Neural cell (in vitro differentiated cells): ENCODE data around the gene PDS5B.

Experiments used
- EP300 ChIP-seq: fragments of 450-650 bp; conservative IDR thresholded peaks from 2 replicates; pipeline ENCODE4 v1.6.1; 2014; ENCODE audit warnings: antibody characterized with exemption, mild to moderate bottlenecking, moderate library complexity; ENCODE audit not compliant: poor library complexity, severe bottlenecking
- EZH2 ChIP-seq: fragments of 200-600, 300-800 bp; shearing (Covaris generic), sonication (generic); IDR thresholded peaks from 2 replicates; pipeline ENCODE4 v1.6.1; 2014; ENCODE audit warnings: antibody characterized with exemption, low read length, borderline replicate concordance, mild to moderate bottlenecking; ENCODE audit not compliant: insufficient read depth, poor library complexity, severe bottlenecking
- POLR2AphosphoS5 ChIP-seq: IDR thresholded peaks from 2 replicates; pipeline ENCODE4 v1.6.1; 2012
- RAD21 ChIP-seq: fragments of 450-650 bp; conservative IDR thresholded peaks from 2 replicates; pipeline ENCODE4 v1.6.1; 2014; ENCODE audit warnings: antibody characterized with exemption, mild to moderate bottlenecking, moderate library complexity
- TAF1 ChIP-seq: IDR thresholded peaks from 2 replicates; pipeline ENCODE4 v1.6.1; 2012; ENCODE audit warnings: low read depth
- TF ChIP-seq, protein P1 (sequence below): fragments of 450-650 bp; IDR thresholded peaks from 2 replicates; pipeline ENCODE4 v1.5.1; 2014; ENCODE audit warnings: antibody characterized with exemption, mild to moderate bottlenecking, moderate library complexity; ENCODE audit not compliant: poor library complexity, severe bottlenecking
- TF ChIP-seq, protein P2 (sequence below): IDR thresholded peaks from 2 replicates; pipeline ENCODE4 v1.6.1; 2012; ENCODE audit warnings: borderline replicate concordance

DNA sequence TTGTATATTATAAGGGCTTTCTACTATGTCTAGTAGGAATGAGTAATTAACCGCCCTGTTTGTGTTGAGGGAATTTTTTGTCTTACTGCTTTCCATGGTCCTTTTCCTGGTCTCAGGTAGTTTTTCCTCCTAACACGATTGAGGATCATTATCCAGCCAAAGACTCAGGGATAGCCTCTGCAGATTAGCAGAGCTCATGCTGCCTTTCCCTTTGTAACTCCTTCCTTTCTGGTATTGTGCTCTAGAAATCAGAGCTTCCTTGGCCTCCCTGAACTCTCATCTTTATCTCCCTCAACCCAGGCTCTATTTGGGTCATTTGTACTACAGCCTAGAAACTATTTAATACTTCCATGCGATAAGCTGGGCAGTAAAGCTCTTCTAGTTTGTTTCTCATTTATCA is 142.1 kb downstream of the PDS5B start:
- TF ChIP-seq, protein P1, sequence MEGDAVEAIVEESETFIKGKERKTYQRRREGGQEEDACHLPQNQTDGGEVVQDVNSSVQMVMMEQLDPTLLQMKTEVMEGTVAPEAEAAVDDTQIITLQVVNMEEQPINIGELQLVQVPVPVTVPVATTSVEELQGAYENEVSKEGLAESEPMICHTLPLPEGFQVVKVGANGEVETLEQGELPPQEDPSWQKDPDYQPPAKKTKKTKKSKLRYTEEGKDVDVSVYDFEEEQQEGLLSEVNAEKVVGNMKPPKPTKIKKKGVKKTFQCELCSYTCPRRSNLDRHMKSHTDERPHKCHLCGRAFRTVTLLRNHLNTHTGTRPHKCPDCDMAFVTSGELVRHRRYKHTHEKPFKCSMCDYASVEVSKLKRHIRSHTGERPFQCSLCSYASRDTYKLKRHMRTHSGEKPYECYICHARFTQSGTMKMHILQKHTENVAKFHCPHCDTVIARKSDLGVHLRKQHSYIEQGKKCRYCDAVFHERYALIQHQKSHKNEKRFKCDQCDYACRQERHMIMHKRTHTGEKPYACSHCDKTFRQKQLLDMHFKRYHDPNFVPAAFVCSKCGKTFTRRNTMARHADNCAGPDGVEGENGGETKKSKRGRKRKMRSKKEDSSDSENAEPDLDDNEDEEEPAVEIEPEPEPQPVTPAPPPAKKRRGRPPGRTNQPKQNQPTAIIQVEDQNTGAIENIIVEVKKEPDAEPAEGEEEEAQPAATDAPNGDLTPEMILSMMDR: no peak
- TF ChIP-seq RAD21: no peak
- TF ChIP-seq EZH2: no peak
- TF ChIP-seq POLR2AphosphoS5: no peak
- no peak for TF ChIP-seq TAF1
- TF ChIP-seq, protein P2, sequence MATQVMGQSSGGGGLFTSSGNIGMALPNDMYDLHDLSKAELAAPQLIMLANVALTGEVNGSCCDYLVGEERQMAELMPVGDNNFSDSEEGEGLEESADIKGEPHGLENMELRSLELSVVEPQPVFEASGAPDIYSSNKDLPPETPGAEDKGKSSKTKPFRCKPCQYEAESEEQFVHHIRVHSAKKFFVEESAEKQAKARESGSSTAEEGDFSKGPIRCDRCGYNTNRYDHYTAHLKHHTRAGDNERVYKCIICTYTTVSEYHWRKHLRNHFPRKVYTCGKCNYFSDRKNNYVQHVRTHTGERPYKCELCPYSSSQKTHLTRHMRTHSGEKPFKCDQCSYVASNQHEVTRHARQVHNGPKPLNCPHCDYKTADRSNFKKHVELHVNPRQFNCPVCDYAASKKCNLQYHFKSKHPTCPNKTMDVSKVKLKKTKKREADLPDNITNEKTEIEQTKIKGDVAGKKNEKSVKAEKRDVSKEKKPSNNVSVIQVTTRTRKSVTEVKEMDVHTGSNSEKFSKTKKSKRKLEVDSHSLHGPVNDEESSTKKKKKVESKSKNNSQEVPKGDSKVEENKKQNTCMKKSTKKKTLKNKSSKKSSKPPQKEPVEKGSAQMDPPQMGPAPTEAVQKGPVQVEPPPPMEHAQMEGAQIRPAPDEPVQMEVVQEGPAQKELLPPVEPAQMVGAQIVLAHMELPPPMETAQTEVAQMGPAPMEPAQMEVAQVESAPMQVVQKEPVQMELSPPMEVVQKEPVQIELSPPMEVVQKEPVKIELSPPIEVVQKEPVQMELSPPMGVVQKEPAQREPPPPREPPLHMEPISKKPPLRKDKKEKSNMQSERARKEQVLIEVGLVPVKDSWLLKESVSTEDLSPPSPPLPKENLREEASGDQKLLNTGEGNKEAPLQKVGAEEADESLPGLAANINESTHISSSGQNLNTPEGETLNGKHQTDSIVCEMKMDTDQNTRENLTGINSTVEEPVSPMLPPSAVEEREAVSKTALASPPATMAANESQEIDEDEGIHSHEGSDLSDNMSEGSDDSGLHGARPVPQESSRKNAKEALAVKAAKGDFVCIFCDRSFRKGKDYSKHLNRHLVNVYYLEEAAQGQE: no peak
- TF ChIP-seq EP300: no peak
